HepG2 (cell line): ENCODE measurements around the gene MAP2K5. TPM values are rescaled to one million over a fixed set of nuclear protein-coding genes. Genes with fewer than 3 reads are reported as not detected.

Experiments used
- ATAC-seq: fragments of 200-7000 bp; cut with Tn5 transposase; 3 replicates; pipeline ENCODE4 v1.9.1; 2020; ENCODE audit warnings: mild to moderate bottlenecking, moderate library complexity
- BruUV-seq: library from RNA; stranded (reverse); fragments of 400-500 nt; replicated peaks from 2 replicates; lab custom pipeline; 2021; lab: Mats Ljungman, UMichigan
- CTCF ChIA-PET: fragments of 300-600 bp; formaldehyde crosslinking; extraction: SDS; loops from one replicate; lab custom pipeline; 2021; ENCODE audit warnings: low total read pairs, inconsistent platforms, low intra/inter-chr PET ratio; lab: Yijun Ruan, JAX
- POLR2A ChIA-PET: fragments of 350-600 bp; sonication (Branson Sonifier 250); formaldehyde crosslinking; loops from one replicate; lab custom pipeline; 2020; ENCODE audit warnings: antibody characterized with exemption, inconsistent platforms; lab: Yijun Ruan, JAX
- DNase-seq: peaks from one replicate; pipeline ENCODE4 v3.0.0-alpha.2; 2015; ENCODE audit warnings: low spot score
- FAIRE-seq: peaks from 3 replicates; lab custom pipeline; 2011; peaks lifted over from hg19 to GRCh38; lab: Jason Lieb, UNC
- H2AFZ ChIP-seq: one replicate; pipeline ENCODE4 v1.6.1; 2011; ENCODE audit warnings: low read length, inconsistent platforms
- H3K27ac ChIP-seq: fragments of 300-600 bp; 3 replicates; pipeline ENCODE4 v1.8.0; 2011; ENCODE audit warnings: mixed run types, mild to moderate bottlenecking, mixed read lengths, low read length, inconsistent platforms; ENCODE audit not compliant: insufficient read depth; ENCODE audit errors: extremely low read length
- H3K27me3 ChIP-seq, 2 experiments: fragments of 200-600 bp in 1 of 2; 2 replicates in 1 of 2; 3 replicates in 1 of 2; pipeline versions ENCODE4 v1.6.0 to v1.8.0; 2011; ENCODE audit warnings: low read length in 2 of 2, mild to moderate bottlenecking in 2 of 2, moderate library complexity in 2 of 2, inconsistent platforms in 1 of 2; ENCODE audit not compliant: insufficient read depth in 2 of 2, control insufficient read depth in 1 of 2
- H3K36me3 ChIP-seq, 2 experiments: fragments of 200-600 bp in 1 of 2; replicated peaks in 1 of 2; 2 replicates in 1 of 2; 3 replicates in 1 of 2; pipeline versions ENCODE4 v1.5.1 to v1.8.0; 2011; ENCODE audit warnings: low read length in 2 of 2, inconsistent platforms in 1 of 2; ENCODE audit not compliant: insufficient read depth in 2 of 2, control insufficient read depth in 1 of 2
- H3K4me1 ChIP-seq: 2 replicates; pipeline ENCODE4 v1.5.1; 2012; ENCODE audit warnings: low read length, inconsistent platforms; ENCODE audit not compliant: insufficient read depth
- H3K4me2 ChIP-seq: 2 replicates; pipeline ENCODE4 v1.6.0; 2011; ENCODE audit warnings: low read depth, low read length, inconsistent platforms
- H3K4me3 ChIP-seq, 3 experiments: fragments of 200-600 bp in 1 of 3; sonication (generic), shearing (Covaris generic) in 1 of 3; replicated peaks in 1 of 3; 2 replicates each; pipeline ENCODE4 v1.5.1; 2011 to 2016; ENCODE audit warnings: low read length in 3 of 3, inconsistent platforms in 2 of 3, low read depth in 2 of 3, mild to moderate bottlenecking in 2 of 3, control low read depth in 1 of 3, mixed read lengths in 1 of 3; ENCODE audit not compliant: insufficient read depth in 1 of 3
- H3K79me2 ChIP-seq: one replicate; pipeline ENCODE4 v1.6.1; 2011; ENCODE audit warnings: low read length, inconsistent platforms; ENCODE audit not compliant: insufficient read depth
- H3K9ac ChIP-seq: 2 replicates; pipeline ENCODE4 v1.6.0; 2011; ENCODE audit warnings: mild to moderate bottlenecking, low read depth, low read length, inconsistent platforms; ENCODE audit not compliant: insufficient read depth
- H3K9me3 ChIP-seq: 2 replicates; pipeline ENCODE4 v1.5.1; 2012; ENCODE audit warnings: mild to moderate bottlenecking, low read length
- H4K20me1 ChIP-seq: 2 replicates; pipeline ENCODE4 v1.6.0; 2011; ENCODE audit warnings: inconsistent platforms, mild to moderate bottlenecking, low read length, moderate library complexity; ENCODE audit not compliant: insufficient read depth
- EP300 ChIP-seq, 3 experiments: sonication (generic) in 1 of 3; formaldehyde crosslinking in 1 of 3; IDR thresholded peaks; 2 replicates each; pipeline versions ENCODE4 v1.5.1 to v1.6.1; 2011 to 2020; ENCODE audit warnings: low read depth in 2 of 3, low read length in 2 of 3, borderline replicate concordance in 1 of 3, improper control_type of control experiment in 1 of 3, mild to moderate bottlenecking in 1 of 3, missing genetic modification reagents in 1 of 3, moderate library complexity in 1 of 3
- KLF16 ChIP-seq, 2 experiments: sonication (generic) in 1 of 2; formaldehyde crosslinking in 1 of 2; IDR thresholded peaks; 2 replicates each; pipeline versions ENCODE4 v1.6.1 to v1.8.0; 2016 to 2023; ENCODE audit warnings: missing genetic modification reagents in 2 of 2, missing compliant biosample characterization in 1 of 2
- NR2F2 ChIP-seq: IDR thresholded peaks from 2 replicates; pipeline ENCODE4 v1.6.1; 2012; ENCODE audit warnings: low read depth, inconsistent platforms, borderline replicate concordance
- SIN3B ChIP-seq: fragments of 150-350 bp; IDR thresholded peaks from 2 replicates; pipeline ENCODE4 v1.6.1; 2014; ENCODE audit warnings: low read length
- SP5 ChIP-seq: IDR thresholded peaks from 2 replicates; pipeline ENCODE4 v1.6.1; 2016; ENCODE audit warnings: low read depth, borderline replicate concordance
- ZBED4 ChIP-seq: sonication (generic); formaldehyde crosslinking; IDR thresholded peaks from 2 replicates; pipeline ENCODE4 v1.4.0; 2020; ENCODE audit warnings: missing genetic modification reagents, borderline replicate concordance
- ZBTB20 ChIP-seq: sonication (generic); formaldehyde crosslinking; IDR thresholded peaks from 2 replicates; pipeline ENCODE4 v1.8.1; 2023; ENCODE audit warnings: missing genetic modification reagents, low read depth, mild to moderate bottlenecking, borderline replicate concordance
- WGBS: methylation state at CpG from one replicate; pipeline ENCODE4 v1.1.6; 2017; ENCODE audit warnings: low lambda C conversion rate; 5-methylcytosine and 5-hydroxymethylcytosine counted together
- in situ Hi-C: cut with HindIII; loops from 2 replicates; pipeline ENCODE4 v1.10.0; 2017; ENCODE audit warnings: low pct_unique_long_range_greater_than_20kb; ENCODE audit not compliant: extremely low pct_ligation_motif_present
- intact Hi-C: fragments of 100-400 bp; cut with micrococcal nuclease; formaldehyde crosslinking; loops from one replicate; pipeline ENCODE4 v1.10.0; 2022; ENCODE audit not compliant: unreplicated experiment
- polyA plus RNA-seq, 8 experiments: library from polyadenylated mRNA; depleted of rRNA in 3 of 8; stranded (reverse) in 7 of 8; unstranded in 1 of 8; fragments of >200 nt; fragmentation: Illumina TruSeq in 4 of 8; extraction: Trizol in 4 of 8; gene quantifications; 2 replicates each; pipeline versions ENCODE4 v1.2.1 to v1.2.3, GENCODE V29; 2011 to 2016; ENCODE audit warnings: low read depth in 4 of 8, missing spikeins in 1 of 8, mixed read lengths in 1 of 8; ENCODE audit not compliant: insufficient read depth in 1 of 8
- total RNA-seq, 5 experiments: library from RNA; depleted of rRNA; stranded (reverse); fragments of >200 nt; fragmentation: Illumina TruSeq; extraction: Trizol; gene quantifications; 2 replicates each; pipeline ENCODE4 v1.2.3, GENCODE V29; 2016; ENCODE audit warnings: low read depth in 1 of 5
- TF ChIP-seq, protein P1 (sequence below): sonication (generic); formaldehyde crosslinking; IDR thresholded peaks from 2 replicates; pipeline ENCODE4 v1.8.0; 2022; ENCODE audit warnings: missing genetic modification reagents, low read depth, mild to moderate bottlenecking, borderline replicate concordance

Gene MAP2K5
- total and polyA plus RNA-seq, 2 of the 13 experiments (the other 11 are each of a cell fraction or from before 2014, with no cell fraction given): 4.0 to 4.3 TPM

DNA sequence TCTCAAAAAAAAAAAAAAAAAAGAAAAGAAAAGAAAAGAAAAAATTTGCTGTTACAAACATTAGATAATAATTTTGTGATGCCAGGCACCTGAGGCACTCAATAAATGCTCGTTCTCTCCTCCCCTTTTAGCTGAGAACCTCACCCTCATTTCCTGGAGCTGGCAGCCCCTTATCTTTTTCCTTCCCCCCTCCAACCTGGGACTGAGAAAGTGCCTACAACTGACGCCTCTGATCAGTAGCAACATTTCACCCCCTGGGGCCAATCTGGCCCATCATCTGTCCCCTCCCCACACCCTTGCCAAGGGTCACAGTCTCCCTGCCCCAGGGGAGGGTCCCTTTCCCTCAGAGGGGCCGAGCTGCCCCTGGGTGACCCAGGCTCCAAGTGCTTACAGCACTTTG, 309.9 kb downstream of the MAP2K5 start:
- peaks cover 64% of the 10 kb centered on the region for H3K4me1 ChIP-seq
- no peak overlapping the region for H3K4me3 ChIP-seq
- 95% methylated on average over 3 of the region's 3 CpGs for WGBS
- no peak overlapping the region for H3K4me2 ChIP-seq
- DNase-seq (no peak), FAIRE-seq (no peak), ATAC-seq (no peak)
- H3K27ac ChIP-seq: no peak overlapping the region
- no peaks in the 10 kb centered on the region for H3K36me3 ChIP-seq
- no TSS peak for BruUV-seq
- H4K20me1 ChIP-seq: no peaks in the 10 kb centered on the region
- H2AFZ ChIP-seq: no peak overlapping the region
- POLR2A ChIA-PET: no interaction called here
- no peaks in the 10 kb centered on the region for H3K79me2 ChIP-seq
- CTCF ChIA-PET: no interaction called here
- no peak overlapping the region for H3K9ac ChIP-seq
- TF ChIP-seq KLF16 (CRISPR knock-in tag; IDR thresholded peaks at IDR 0.05) (no peak), ZBED4 (CRISPR knock-in tag) (no peak), EP300 (IDR thresholded peaks at IDR 0.05; ENCODE audit: low read depth in 2 of 2, low read length in 2 of 2) (no peak), EP300 (CRISPR knock-in tag; IDR thresholded peaks at IDR 0.05; ENCODE audit: borderline replicate concordance) (no peak), SIN3B (no peak), SP5 (CRISPR knock-in tag) (no peak), ZBTB20 (CRISPR knock-in tag) (no peak), NR2F2 (no peak)
- TF ChIP-seq, protein P1, sequence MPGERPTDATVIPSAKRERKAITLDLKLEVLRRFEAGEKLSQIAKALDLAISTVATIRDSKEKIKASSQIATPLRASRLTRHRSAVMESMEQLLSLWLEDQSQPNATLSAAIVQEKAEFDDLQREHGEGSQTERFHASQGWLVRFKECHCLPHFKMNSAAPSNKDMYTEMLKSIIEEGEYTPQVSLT: no peak
- intact Hi-C loops (no loop called here), in situ Hi-C loops (no loop called here)
- H3K9me3 ChIP-seq: no peaks in the 10 kb centered on the region
- no peaks in the 10 kb centered on the region for H3K27me3 ChIP-seq
